UCSD-AML1 (cell line): ENCODE data around the gene TMEM213.

Source experiments
- DNase-seq: peaks from one replicate; lab custom pipeline; 2025; ENCODE audit not compliant: unreplicated experiment; lab: John Stamatoyannopoulos, UW

TMEM213 gene

DNA sequence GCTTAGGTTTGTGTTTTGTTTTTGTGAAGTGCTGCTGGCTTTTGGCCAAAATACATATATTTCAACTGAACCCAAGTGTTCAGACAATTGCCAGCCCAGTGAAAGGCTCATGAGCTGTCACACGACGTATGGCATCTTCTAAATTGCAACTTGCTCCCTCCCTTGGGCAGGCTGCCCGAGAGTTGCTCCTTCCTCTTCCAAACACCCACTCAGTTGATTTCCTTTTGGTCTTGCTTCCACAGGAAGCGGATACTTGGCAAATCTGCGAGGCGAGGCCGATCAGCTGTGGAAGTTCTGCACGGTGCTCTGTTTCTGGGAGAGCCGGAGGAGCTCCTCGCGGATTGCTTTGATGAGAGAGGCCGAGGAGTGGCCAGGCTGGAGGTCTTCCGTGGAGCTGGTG, 39.8 kb downstream of the TMEM213 start:
- no peak for DNase-seq

GRCh38 chr7:138838166-138838565, 40.4 kb downstream of the TMEM213 start:
- DNase-seq, result no peak

DNA sequence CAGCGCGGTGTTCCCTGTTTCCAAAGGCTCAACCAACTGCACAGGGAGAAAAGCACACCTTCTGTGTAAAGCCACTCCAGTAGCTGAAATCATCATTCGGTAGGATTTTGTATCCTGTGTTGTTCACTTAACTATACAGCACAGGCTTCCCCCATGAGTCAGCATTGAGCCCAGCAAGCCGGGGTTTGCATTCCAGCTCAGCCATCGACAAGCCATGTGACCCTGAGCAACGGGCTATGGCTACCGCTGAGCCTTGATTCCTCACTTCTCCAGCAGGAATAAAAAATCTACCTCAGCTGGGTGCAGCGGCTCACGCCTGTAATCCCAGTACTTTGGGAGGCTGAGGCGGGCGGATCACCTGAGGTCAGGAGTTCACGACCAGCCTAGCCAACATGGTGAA, 44.3 kb downstream of the TMEM213 start:
- DNase-seq, result peak; percentile 10

DNA sequence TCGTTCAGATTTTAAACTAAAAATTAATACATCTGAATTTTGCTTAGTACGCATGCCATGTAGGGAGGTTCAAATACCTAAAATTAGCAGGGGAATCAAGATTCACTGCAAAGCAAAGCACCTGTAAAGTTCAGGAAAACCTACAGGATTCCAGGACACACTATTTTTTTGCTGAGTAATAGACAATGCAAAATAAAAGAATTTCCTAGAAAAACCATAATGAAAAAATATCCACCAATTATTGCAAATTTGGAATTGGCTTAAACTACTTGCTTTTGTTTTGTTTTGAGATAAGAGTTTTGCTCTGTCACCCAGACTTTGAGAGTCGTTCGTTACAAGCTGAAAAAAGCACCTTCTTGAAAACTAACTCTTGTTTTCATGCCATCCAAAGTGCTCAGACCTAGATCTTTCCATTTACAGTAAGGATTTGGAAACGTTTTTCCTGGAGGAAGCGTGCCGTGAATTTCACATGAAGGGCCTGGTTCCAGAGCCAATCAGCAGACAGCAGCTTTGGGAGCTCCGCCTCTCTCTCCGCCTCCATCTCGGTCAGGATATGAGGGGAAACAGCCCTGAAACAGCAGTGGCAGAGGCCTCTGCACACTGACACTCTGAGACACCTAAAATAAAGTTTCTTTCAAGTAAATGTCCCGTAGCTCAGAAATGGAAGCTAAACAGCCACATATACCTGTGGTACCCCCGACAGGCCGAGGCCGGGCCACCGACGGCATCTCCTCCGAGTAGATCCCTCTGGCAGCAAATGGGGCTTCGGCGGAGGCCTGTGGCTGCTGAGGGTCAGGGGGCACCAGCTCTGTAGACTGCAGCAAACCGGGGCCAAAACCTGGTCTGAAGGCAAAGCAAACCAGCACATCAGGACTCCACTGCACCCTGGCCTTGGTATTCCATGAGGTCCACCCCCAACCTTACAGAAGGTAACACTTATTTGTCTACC, 46.1 kb downstream of the TMEM213 start:
- DNase-seq, result no peak

DNA sequence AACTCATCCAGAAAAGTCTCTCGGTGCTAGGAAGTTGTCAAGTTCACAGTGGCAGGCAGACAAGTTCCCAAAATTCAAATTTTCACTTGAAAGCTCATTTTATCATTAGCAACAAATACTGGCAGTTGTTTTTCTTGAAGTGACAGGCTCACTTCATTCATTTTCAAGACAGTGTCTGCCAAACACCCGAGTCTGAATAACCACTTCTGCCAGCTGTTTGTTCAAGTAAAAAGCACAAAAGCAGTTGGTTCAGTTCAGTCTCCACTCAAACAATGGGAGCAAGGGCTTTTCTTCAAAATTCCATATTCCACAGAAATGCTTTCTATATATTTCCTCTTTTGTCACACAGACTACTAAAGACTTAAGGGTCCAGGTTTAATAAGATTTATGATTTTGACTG, 47.9 kb downstream of the TMEM213 start:
- no peak for DNase-seq

GRCh38 chr7:138848056-138848980, 50.5 kb downstream of the TMEM213 start:
- DNase-seq, result no peak

DNA sequence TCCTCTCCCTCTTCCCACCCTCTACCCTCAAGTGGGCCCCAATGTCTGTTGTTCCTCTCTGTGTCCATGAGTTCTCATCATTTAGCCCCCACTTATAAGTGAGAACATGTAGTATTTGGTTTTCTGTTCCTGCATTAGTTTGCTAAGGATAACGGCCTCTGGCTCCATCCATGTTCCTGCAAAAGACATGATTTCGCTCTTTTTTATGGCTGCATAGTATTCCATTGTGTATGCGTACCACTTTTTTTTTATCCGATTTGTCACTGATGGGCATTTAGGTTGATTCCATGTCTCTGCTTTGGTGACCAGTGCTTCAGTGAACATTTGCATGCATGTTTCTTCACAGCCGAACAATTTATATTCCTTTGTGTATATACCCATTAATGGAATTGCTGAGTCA, 51.9 kb downstream of the TMEM213 start:
- DNase-seq, result no peak

DNA sequence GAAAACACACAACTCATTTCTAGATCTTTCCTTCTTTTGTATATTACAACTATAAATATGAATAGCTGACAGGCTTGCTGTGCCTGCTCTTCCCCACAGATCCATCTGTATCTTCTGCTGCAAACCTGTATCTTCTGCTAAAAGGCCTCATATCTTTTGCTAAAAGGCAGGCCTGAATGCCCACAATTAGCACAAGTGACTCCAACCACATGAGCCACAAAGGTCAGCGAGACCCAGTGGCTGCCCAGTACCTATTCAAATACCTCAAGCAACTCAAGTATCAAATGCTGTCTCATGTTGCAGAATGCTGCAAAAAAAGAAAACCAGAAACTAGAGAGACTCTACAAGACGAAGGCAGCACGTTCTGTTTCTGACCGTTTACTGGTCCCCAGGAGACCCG, 54.7 kb downstream of the TMEM213 start:
- no peak for DNase-seq

GRCh38 chr7:138853448-138853847, 55.7 kb downstream of the TMEM213 start:
- DNase-seq, result no peak

DNA sequence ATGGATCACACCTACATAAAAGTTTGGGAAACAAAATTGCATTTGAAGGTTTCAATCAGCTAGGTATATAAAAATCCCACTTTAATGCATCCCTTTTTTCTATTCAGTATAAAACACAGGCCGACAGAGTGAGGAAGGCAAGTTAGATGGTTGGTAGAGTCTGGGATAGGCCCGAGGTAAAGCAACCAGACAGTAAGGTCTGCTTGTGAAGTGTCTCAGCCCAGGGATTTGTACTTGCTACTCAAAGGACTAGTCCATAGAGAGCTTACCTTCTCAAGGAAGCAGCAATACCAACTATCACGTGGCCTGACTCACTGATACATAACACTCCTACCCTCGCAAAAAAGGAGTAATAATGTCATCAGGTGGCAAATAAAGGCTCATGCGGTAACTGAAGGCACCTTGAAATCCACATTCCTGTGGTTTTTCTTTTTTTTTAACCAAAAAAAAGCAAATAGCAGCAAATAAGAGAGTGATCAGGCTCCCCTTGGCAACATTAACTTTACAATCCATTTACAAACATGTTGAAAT, 56.4 kb downstream of the TMEM213 start:
- no peak for DNase-seq

DNA sequence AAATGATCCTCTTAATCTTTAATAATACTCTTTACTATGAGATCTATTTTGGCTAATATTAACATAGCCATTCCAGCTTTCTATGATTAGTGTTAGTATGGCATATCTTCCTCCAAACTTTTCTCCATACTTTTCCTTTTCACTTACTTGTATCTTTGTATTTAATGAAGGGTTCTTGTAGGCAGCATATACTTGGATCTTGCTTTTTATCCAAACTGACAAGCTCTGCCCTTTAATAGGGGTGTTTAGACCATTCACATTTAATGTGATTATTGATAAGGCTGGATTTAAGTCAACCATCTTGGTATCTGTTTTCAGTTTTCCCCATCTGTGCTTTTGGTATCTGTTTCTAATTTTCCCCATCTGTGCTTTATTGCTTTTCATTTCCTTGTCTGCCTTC, 59.9 kb downstream of the TMEM213 start:
- no peak for DNase-seq

- no peak for DNase-seq
Observed at GRCh38 chr7:138861051-138861450, 63.3 kb downstream of the TMEM213 start.

GRCh38 chr7:138863931-138864330, 66.1 kb downstream of the TMEM213 start:
- no peak for DNase-seq

- DNase-seq, result no peak
Observed at GRCh38 chr7:138864667-138865066, 66.9 kb downstream of the TMEM213 start.

DNA sequence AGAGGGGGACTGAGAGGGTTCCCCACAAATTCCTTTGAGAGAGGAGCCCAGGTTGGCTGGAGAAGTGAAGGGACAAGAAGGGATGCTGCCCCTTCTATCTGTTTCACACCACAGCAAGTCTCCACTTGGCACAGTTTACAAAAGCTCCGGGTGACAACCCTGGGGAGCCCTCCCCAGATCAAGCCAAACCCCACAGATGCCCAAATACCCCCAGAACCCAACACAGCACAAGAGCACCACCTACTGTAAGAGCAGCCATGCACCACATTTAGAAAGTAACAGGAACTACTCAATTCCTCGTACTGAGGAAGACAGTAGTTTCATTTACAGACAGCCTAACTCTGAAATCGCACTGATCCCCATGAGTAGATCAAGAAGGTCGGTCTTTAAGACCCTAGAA, 68.0 kb downstream of the TMEM213 start:
- peak; percentile 12 for DNase-seq

DNA sequence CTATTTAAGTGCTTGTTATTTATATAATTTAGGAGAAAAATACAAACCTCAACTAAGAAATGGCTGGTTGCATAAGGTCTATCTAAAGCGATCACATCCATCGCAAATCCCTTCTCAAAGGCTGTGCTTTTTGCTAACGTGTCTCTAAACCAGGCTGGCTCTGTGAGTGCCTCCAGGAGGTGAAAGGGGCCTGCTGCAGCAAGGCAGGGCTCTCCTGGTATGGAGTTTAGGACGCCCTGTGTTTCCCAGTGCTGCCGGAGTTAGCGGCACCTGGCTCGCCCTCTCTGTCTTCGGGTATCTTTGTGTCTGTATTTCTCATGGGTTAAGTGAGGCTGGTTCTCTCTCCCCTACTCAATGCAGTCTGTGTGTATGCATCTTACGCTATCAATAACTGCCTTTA, 68.6 kb downstream of the TMEM213 start:
- no peak for DNase-seq

DNA sequence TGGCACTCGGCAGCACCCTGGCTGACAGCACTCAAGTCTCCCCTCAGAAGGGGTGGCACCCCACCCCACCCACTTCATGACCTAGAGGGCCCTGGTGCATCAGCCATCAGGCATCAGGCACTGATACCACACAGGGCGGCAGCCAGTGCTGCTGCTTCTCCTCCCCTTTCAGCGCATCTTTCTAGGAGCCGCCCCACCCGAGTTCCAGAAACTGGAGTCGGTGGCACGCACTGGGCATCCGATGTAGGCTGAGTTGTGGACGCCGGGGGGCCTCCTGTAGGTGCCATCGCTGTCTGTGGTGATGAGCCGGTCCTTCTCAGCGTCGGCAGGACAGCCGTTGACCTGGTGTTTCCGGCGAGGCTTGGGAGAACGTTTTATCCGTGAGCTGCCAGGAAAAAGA, 70.0 kb downstream of the TMEM213 start:
- DNase-seq, result no peak

DNA sequence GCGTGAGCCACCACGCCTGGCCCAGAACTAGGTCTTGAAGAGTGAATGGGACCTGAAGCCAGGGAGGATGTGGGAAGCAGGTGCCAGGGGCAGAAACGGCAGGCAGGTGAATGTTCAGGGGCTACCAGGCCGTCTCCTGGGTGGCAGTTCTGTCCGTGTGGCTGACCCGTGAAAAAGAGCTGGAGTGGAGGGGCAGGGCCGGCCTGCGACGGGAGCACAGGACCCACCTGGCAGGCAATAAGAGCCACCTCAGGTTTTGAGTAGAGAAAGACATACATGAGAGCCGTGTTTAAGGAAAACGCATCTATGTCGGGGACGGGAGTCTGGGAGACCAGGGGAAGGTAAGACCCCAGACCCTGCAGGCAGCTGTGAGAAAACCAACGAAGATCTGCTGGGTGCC, 70.9 kb downstream of the TMEM213 start:
- no peak for DNase-seq

DNA sequence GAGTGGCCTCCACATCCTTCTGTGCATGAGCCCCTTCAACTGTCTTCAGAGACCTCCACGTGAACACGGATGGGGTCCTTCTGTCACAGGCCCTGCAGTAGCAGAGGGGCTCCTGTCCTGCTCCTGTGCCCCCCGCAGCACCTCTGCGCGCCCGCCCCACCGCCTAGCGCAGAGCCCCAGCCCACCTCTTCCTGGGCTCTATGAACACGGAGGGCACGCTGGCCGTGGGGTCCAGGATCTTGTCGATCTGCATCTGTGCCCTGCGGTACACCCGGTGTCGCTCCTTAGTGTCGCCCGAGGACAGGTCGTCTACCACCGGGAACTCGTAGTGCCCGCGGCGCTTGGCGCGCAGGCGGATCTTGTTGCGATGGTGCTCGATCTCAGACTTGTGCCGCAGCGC, 71.6 kb downstream of the TMEM213 start:
- no peak for DNase-seq

DNA sequence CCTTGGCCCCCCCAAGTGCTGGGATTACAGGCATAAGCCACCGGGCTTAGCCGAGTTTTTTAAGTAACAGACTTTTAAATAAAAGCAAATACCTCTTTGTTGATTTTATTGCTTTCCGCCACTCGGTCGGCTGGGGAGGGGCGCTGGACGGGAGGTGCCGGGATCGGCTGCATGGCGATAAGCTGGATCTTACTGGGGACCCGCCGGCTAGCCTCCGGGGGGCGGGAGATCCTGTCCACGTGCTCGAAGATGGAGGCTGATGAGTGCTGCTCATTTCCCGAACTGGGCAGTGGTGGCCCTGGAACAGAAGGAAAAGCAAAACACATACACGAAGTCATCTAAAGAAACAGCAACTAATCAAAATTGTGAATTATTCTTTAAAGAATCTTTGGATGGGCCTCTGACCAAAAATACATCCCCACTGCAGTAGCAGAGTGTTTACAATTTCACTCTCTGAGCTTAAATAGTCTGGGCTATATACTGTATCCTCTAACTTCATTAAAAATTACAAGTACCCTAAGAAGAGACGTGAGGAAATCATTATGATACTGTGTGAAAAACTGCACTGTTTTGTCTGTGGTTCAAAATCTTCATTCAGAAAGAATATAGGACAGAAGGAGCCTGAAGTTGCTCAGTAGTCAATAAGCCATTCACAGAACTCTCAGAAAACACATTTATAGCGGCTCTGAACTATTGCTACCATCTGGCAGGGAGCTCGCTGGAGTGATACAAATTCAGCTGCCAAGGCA, 73.4 kb downstream of the TMEM213 start:
- no peak for DNase-seq

- no peak for DNase-seq
Observed at GRCh38 chr7:138871814-138872090, 74.0 kb downstream of the TMEM213 start.
